ENCODE measurements around the gene PPP2R2B.

The PPP2R2B gene

GRCh38 chr5:146878476-146879172, at the start of gene PPP2R2B:
PPP2R2B (minus strand) TSS chr5:146878757.
- DNase-seq (peak; percentile 54), ATAC-seq (peak; percentile 84)

- no peak for DNase-seq
- no peak for ATAC-seq
These were observed 45.6 kb upstream of the PPP2R2B start for GRCh38 chr5:146924132-146924531.

- DNase-seq (no peak), ATAC-seq (no peak)
These were observed 42.7 kb upstream of the PPP2R2B start for GRCh38 chr5:146921225-146921624.

- no peak for DNase-seq
- ATAC-seq, result no peak
These were observed 41.9 kb upstream of the PPP2R2B start for GRCh38 chr5:146920351-146920881.

- DNase-seq (no peak), ATAC-seq (no peak)
These were observed 40.7 kb upstream of the PPP2R2B start for GRCh38 chr5:146919304-146919703.

GRCh38 chr5:146917931-146918330, 39.4 kb upstream of the PPP2R2B start:
- ATAC-seq (no peak), DNase-seq (no peak)

GRCh38 chr5:146912874-146913273, 34.3 kb upstream of the PPP2R2B start:
- no peak for ATAC-seq
- no peak for DNase-seq

- ATAC-seq (no peak), DNase-seq (no peak)
These were observed 31.7 kb upstream of the PPP2R2B start for GRCh38 chr5:146910239-146910638.

GRCh38 chr5:146909255-146910068, 30.9 kb upstream of the PPP2R2B start:
- no peak for ATAC-seq
- no peak for DNase-seq

GRCh38 chr5:146906803-146907202, 28.2 kb upstream of the PPP2R2B start:
- ATAC-seq, result no peak

GRCh38 chr5:146904890-146905289, 26.3 kb upstream of the PPP2R2B start:
- no peak for DNase-seq

More at GRCh38 chr5:146906803-146907202, 28.2 kb upstream of the PPP2R2B start:
- no peak for DNase-seq

GRCh38 chr5:146903789-146904188, 25.2 kb upstream of the PPP2R2B start:
- no peak for ATAC-seq
- no peak for DNase-seq

More at GRCh38 chr5:146904890-146905289, 26.3 kb upstream of the PPP2R2B start:
- no peak for ATAC-seq

- ATAC-seq (no peak), DNase-seq (no peak)
These were observed 23.9 kb upstream of the PPP2R2B start for GRCh38 chr5:146902471-146902870.

- DNase-seq (no peak), ATAC-seq (no peak)
These were observed 18.5 kb upstream of the PPP2R2B start for GRCh38 chr5:146897061-146897460.

- DNase-seq, result no peak
- ATAC-seq, result peak; percentile 28
These were observed 16.4 kb upstream of the PPP2R2B start for GRCh38 chr5:146894753-146895521.

- DNase-seq (no peak), ATAC-seq (no peak)
These were observed 15.4 kb upstream of the PPP2R2B start for GRCh38 chr5:146893991-146894390.

GRCh38 chr5:146892231-146892630, 13.7 kb upstream of the PPP2R2B start:
- ATAC-seq (no peak), DNase-seq (no peak)

- ATAC-seq (no peak), DNase-seq (no peak)
These were observed 13.0 kb upstream of the PPP2R2B start for GRCh38 chr5:146891511-146891910.

GRCh38 chr5:146890731-146891440, 12.3 kb upstream of the PPP2R2B start:
- ATAC-seq, result no peak
- no peak for DNase-seq

GRCh38 chr5:146890066-146890465, 11.5 kb upstream of the PPP2R2B start:
- DNase-seq (no peak), ATAC-seq (no peak)

GRCh38 chr5:146889169-146889568, 10.6 kb upstream of the PPP2R2B start:
- ATAC-seq (no peak), DNase-seq (no peak)

Measured in stimulated activated naive CD8-positive, alpha-beta T cell treated with anti-CD3 and anti-CD28 coated beads, Interleukin-15, Interleukin-2, amounts not matched to agents 100 U/mL and 50 U/mL, for 24 hours (primary cell).